ENCODE results near the gene SNX21.

Gene SNX21

DNA sequence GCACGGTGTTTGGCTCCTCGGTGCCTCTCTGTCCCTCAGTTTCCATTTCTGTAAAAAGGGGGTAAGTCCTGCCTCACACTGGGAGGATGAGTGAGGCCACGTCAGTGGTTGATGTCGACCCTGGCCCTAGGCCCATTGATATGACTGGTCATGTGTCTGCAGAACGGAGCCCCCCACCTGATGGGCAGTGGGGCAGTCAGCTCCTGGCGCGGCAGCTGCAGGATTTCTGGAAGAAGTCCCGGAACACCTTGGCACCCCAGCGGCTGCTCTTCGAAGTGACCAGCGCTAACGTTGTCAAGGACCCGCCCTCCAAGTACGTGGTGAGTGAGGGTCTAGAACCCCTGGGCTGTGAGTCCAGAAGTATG is 1.2 kb downstream of the SNX21 start:
- H3K4me1 Mint-ChIP-seq: peaks cover 10% of the 10 kb centered on the region
- no peaks in the 10 kb centered on the region for H3K9me3 Mint-ChIP-seq
- H3K27ac Mint-ChIP-seq: no peak overlapping the region
- no peak for ATAC-seq
- H3K27me3 Mint-ChIP-seq: no peaks in the 10 kb centered on the region
- H3K36me3 Mint-ChIP-seq: no peaks in the 10 kb centered on the region
- H3K4me3 Mint-ChIP-seq: peak overlapping the region; percentile 79

DNA sequence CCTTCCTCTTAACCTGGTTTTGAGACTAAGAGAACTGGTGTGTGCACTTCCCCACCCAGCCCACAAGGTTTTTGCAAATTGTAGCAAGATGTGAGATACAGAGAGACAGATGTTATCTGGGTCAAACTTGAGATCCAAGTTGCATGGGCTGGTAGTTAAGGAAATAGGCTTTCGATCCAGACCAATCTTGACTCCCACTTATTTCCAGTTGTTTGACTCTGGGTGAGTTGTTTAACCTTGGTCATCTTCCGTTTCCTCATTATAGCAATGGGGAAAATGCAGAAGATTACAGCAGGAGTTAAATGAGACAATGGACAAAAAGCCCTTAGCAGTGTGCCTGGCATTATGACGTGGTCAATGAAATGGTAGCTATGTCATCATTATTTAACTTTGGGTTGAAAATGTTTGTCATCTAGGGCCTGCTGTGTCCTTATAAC is 1.7 kb downstream of the SNX21 start:
- H3K27ac Mint-ChIP-seq: no peak overlapping the region
- H3K9me3 Mint-ChIP-seq: no peaks in the 10 kb centered on the region
- H3K4me3 Mint-ChIP-seq: no peak overlapping the region
- peaks cover 10% of the 10 kb centered on the region for H3K4me1 Mint-ChIP-seq
- H3K36me3 Mint-ChIP-seq: no peaks in the 10 kb centered on the region
- no peak for ATAC-seq
- no peaks in the 10 kb centered on the region for H3K27me3 Mint-ChIP-seq

DNA sequence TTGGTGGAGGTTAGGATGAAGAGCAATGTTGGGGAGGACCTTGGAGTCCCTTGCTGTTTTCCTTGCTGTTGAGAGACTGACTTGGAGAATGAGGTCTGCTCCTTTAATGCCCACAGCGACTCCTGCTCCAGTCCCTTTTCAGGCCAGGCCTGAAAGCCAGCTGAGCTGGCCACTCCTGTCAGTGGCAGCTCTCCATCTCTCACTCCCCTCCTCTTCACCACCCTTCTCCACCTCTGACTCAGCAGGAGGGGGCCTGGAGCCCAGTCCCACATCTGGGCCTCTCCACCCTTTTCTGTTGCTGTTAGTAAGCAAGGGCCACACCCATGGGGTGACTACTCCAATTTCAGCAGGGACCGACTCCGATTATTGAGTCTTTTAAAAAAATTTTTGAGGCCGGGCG is 2.2 kb downstream of the SNX21 start:
- no peak overlapping the region for H3K27ac Mint-ChIP-seq
- peaks cover 10% of the 10 kb centered on the region for H3K4me1 Mint-ChIP-seq
- H3K9me3 Mint-ChIP-seq: no peaks in the 10 kb centered on the region
- ATAC-seq: no peak
- no peaks in the 10 kb centered on the region for H3K27me3 Mint-ChIP-seq
- H3K36me3 Mint-ChIP-seq: no peaks in the 10 kb centered on the region
- H3K4me3 Mint-ChIP-seq: no peak overlapping the region

DNA sequence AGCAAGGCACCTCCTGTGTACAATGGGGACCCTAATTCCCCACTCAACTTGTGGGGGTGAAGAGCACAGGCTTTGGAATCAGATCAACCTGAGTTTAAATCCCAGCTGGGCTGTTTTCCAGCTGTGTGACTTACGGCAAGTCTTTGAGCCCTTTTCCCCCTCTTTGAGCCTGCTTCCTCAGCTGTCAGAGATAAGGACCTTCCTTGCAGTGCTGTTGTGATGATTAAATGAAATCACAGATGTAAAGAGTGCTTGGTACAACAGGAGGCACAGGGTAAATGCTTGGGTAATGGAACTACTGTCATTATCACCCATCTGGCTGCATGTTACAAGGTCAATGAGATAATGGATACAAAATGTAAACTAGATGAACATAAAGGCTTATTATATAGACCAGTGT is 3.2 kb downstream of the SNX21 start:
- no peak overlapping the region for H3K4me3 Mint-ChIP-seq
- no peak overlapping the region for H3K27ac Mint-ChIP-seq
- no peaks in the 10 kb centered on the region for H3K36me3 Mint-ChIP-seq
- no peak for ATAC-seq
- H3K27me3 Mint-ChIP-seq: no peaks in the 10 kb centered on the region
- H3K4me1 Mint-ChIP-seq: peaks cover 18% of the 10 kb centered on the region
- H3K9me3 Mint-ChIP-seq: no peaks in the 10 kb centered on the region

DNA sequence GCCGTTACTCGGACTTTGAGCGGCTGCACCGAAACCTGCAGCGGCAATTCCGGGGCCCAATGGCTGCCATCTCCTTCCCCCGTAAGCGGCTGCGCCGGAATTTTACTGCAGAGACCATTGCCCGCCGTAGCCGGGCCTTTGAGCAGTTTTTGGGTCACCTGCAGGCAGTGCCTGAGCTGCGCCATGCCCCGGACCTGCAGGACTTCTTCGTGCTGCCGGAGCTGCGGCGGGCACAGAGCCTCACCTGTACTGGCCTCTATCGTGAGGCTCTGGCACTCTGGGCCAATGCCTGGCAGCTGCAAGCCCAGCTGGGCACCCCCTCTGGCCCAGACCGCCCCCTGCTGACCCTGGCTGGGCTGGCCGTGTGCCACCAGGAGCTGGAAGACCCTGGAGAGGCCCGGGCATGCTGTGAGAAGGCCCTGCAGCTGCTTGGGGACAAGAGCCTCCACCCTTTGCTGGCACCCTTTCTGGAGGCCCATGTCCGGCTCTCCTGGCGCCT is 7.2 kb downstream of the SNX21 start:
- H3K9me3 Mint-ChIP-seq: no peaks in the 10 kb centered on the region
- peaks cover 16% of the 10 kb centered on the region for H3K4me1 Mint-ChIP-seq
- H3K27ac Mint-ChIP-seq: peak overlapping the region; percentile 77
- no peak overlapping the region for H3K4me3 Mint-ChIP-seq
- H3K27me3 Mint-ChIP-seq: no peaks in the 10 kb centered on the region
- ATAC-seq: no peak
- H3K36me3 Mint-ChIP-seq: peaks cover 22% of the 10 kb centered on the region

DNA sequence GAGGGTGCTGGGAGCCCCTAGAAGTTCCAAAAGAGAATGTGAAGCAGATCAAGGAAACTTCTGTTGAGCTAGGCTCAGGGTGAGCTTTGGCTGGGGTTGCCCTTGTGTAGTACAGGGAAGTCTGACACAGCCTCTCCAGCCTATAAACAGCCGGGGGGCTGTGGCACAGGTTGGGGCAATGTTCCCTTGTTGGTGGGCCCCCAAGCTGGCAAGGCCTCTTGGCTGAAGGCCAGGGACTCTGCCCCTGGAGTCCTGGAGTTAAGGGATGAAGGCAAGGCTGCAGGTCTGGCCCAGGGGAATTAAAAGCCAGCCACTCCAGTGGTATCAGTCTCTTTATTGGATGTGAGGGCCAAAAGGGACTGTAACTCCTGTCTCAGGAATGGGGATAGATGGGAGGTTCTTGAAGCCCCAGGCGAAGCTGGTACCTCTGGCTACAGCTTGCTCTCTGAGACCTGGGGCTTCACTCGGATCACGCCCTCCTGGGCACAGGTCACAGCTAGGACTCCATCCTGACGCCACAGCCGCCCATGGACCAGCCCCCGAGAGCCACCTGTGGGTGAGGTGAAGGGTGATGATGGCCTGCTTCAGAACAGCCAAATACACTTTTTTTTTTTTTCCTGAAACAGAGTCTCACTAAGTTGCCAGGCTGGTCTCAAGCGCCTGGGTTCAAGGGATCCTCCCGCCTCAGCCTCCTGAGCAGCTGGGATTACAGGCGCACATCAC is 8.0 kb downstream of the SNX21 start:
- ATAC-seq: no peak
- Mint-ChIP-seq H3K4me1 (peaks cover 16% of the 10 kb centered on the region), H3K4me3 (no peak overlapping the region), H3K27me3 (no peaks in the 10 kb centered on the region), H3K36me3 (peaks cover 25% of the 10 kb centered on the region), H3K27ac (peak overlapping the region; percentile 77), H3K9me3 (no peaks in the 10 kb centered on the region)

DNA sequence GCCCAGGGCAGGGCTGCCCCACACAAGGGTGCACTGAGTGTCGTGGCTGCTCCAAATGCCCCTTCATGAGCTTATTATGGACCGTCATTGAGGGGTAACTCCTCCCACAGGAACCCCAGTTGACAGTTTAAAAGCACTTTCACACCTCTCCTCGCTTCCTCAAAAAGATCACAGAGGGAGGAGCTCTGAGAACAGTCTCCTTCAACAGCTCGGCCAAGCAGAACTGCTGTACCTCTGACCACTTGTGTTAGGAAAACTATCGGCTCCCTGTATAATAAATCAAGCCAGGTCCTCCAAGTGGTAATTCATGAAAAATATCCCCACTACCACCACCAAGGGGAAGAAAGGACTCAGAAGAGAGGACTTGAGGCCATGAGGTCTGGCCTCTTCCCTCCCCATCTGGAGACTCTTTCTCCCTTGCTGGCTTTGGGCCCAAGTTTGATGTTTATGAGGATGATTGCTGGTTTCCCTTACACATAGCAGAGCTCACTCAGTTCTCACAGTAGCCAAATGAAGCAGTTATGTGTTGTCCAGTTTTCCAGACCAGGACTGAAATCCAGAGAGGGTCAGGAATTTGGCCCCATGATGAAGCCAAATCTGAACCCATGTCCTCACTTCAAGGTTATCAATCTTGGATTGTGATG is 8.7 kb downstream of the SNX21 start:
- Mint-ChIP-seq H3K9me3 (no peaks in the 10 kb centered on the region), H3K36me3 (peaks cover 27% of the 10 kb centered on the region), H3K4me1 (peaks cover 16% of the 10 kb centered on the region), H3K27me3 (no peaks in the 10 kb centered on the region), H3K4me3 (no peak overlapping the region), H3K27ac (peak overlapping the region; percentile 77)
- ATAC-seq: peak; percentile 94

DNA sequence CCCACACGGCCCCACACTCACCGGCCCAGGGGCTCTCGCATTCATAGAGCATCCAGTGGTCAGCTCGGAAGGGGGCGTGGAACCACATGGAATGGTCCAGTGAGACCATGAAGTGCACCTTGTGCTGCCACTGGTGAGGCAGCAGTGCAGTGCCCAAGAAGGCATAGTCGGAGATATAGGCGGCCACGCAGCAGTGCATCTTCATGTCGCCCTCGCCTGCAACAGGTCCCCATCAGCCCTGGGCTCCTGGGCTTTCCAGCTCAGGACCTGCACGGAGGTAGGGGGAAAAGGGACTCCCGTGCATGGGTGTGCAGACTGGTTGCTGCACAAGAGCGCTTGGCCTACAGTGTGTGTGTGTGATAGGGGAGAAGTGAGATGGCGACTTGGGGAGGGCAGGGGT is 9.9 kb downstream of the SNX21 start:
- Mint-ChIP-seq H3K9me3 (no peaks in the 10 kb centered on the region), H3K4me3 (no peak overlapping the region), H3K4me1 (peaks cover 16% of the 10 kb centered on the region), H3K27ac (no peak overlapping the region), H3K36me3 (peaks cover 31% of the 10 kb centered on the region), H3K27me3 (no peaks in the 10 kb centered on the region)
- no peak for ATAC-seq

DNA sequence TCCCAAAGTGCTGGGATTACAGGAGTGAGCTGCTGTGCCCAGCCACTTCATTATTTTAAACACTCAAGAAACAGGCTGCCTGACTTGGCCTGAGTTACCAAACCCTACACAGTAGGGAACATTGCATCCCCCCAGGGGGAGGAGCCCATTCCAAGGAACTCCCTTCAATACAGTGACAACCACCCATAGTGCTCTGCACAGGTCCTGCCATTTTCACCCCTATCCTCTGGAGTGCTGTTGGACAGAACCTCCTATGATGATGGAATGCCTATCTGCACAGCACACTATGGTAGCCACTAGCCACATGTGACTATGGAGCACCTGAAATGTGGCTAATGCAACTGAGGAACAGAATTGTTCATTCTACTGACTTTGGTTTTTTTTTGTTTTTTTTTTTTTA is 11.9 kb downstream of the SNX21 start:
- Mint-ChIP-seq H3K36me3 (peaks cover 45% of the 10 kb centered on the region), H3K4me3 (no peak overlapping the region), H3K27ac (no peak overlapping the region), H3K27me3 (no peaks in the 10 kb centered on the region), H3K4me1 (peaks cover 16% of the 10 kb centered on the region), H3K9me3 (no peaks in the 10 kb centered on the region)
- no peak for ATAC-seq

DNA sequence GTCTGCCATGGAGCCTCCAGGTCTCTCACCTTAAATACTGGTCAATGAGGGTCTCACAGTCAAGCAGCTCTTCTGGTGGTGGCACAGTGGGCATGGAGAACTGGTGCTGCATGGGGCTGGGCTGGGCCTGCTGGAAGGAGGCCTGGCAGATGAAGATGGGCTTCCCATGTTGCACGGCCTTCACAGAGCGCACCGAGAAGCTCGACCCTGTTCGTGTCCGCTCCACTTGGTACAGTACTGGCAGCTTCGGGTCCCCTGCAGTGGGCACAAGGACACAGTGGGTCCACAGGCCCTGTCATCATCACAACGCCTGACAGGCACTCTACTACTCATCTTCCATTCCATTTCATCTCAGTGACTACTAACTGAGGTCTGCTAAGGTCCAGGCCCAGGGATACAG is 14.8 kb downstream of the SNX21 start:
- no peak for ATAC-seq
- Mint-ChIP-seq H3K27me3 (no peaks in the 10 kb centered on the region), H3K9me3 (no peaks in the 10 kb centered on the region), H3K4me3 (no peak overlapping the region), H3K27ac (no peak overlapping the region), H3K4me1 (peaks cover 2% of the 10 kb centered on the region), H3K36me3 (peaks cover 49% of the 10 kb centered on the region)

DNA sequence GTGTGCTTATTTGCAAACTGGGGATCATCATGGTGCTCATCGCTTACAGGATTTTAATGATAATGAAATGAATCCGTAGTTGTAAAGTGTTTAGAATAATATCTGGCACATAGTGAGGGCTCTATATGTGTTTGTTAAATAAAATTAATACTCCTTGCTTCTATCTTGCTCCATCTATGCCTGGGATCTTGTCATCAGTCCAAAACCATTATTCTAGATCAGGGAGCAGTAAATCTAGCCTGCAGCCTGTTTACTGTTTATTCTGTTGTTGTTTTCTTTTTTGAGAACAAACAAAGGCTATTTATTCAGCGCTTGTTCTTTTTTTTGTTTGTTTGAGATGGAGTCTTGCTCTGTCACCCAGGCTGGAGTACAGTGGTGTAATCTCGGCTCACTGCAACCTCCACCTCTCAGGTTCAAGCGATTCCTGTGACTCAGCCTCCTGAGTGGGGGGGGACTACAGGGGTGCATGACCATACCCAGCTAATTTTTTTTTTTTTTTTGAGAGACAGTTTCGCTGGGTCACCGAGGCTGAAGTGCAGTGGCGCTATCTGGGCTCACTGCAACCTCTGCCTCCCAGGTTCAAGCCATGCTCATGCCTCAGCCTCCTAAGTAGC is 15.5 kb downstream of the SNX21 start:
- H3K9me3 Mint-ChIP-seq: no peaks in the 10 kb centered on the region

DNA sequence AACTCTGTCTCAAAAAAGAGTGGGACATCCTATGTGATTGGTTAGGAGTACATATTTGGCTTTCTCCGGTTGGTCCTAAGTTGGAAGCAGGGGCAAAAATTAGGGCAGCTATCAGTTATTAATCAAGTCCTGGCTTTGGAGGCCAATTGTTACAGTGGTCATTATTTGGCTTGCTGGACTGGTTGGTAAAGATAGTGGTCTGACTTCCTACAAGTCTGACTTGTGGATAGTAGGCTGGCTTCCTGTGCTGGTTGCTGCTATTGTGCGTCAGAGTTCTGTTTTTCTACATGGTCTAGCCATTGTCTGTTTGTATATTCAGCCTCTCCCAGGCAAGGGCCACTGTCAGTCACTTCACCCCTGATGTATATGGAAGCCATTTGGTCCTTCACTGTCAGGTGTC is 16.6 kb downstream of the SNX21 start:
- ATAC-seq: no peak
- Mint-ChIP-seq H3K9me3 (no peaks in the 10 kb centered on the region), H3K27me3 (no peaks in the 10 kb centered on the region), H3K4me3 (no peak overlapping the region), H3K27ac (no peak overlapping the region), H3K4me1 (peaks cover 7% of the 10 kb centered on the region), H3K36me3 (peaks cover 41% of the 10 kb centered on the region)

More for the DNA sequence above, 15.5 kb downstream of the SNX21 start:
- H3K27ac Mint-ChIP-seq: no peak overlapping the region
- H3K4me3 Mint-ChIP-seq: no peak overlapping the region
- H3K4me1 Mint-ChIP-seq: peaks cover 7% of the 10 kb centered on the region
- peaks cover 49% of the 10 kb centered on the region for H3K36me3 Mint-ChIP-seq
- H3K27me3 Mint-ChIP-seq: no peaks in the 10 kb centered on the region
- no peak for ATAC-seq

DNA sequence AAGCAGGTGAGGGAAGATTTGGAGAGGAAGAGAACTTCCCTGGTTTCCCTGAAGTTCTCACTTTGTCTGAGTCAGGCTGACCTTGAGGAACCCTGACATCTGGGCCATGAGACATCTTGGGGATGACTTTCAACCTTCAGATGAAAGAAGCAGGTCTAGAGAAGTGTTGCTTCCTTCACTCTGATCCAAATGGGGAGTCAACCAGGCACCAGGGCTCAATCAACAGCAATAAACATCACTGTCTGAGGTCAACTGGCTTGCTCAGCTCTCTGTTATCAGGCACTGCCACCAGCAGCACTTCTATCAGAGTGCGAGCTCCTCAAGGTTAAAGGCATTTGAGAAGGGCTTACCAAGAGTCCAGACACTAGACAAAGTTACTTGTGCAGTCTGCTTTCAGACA is 17.3 kb downstream of the SNX21 start:
- Mint-ChIP-seq H3K27ac (no peak overlapping the region), H3K4me1 (peaks cover 9% of the 10 kb centered on the region), H3K27me3 (no peaks in the 10 kb centered on the region), H3K4me3 (no peak overlapping the region), H3K36me3 (peaks cover 37% of the 10 kb centered on the region), H3K9me3 (no peaks in the 10 kb centered on the region)
- ATAC-seq: no peak

DNA sequence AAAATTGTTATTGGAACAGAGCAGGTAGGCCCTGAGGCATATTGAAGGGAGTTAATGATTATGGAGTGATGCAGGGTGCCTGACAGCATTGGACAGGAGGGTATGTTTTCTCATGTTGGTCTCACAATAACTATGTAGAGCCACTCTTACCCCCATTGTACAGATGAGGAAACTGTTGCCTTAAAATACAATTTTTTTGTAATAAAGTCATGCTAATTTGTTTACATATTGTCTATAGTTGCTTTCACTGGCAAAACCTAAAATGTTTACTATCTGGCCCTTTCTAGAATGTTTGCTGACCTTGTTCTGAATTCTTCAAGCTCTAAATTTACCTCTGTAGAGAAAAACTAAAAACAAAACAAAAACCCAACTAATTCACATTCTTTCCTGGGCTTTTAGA is 17.9 kb downstream of the SNX21 start:
- H3K36me3 Mint-ChIP-seq: peaks cover 35% of the 10 kb centered on the region

DNA sequence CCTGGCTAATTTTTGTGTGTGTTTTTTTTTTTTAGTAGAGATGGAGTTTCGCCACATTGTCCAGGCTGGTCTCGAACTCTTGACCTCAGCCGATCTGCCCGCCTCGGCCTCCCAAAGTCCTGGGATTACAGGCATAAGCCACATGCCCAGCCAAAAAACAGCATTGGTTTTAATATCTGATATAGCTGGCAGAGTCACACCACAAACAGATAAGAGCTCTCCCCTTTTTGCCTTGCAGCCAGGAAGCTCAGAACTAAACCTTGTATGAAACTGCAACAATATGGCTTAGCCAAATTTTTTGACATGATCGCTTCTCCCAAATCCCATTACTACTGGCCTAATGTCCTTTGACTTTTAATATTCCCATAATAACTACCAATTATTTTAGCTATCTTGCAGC is 18.7 kb downstream of the SNX21 start:
- Mint-ChIP-seq H3K4me3 (no peak overlapping the region), H3K4me1 (peaks cover 19% of the 10 kb centered on the region), H3K36me3 (peaks cover 32% of the 10 kb centered on the region), H3K27me3 (no peaks in the 10 kb centered on the region), H3K27ac (no peak overlapping the region), H3K9me3 (no peaks in the 10 kb centered on the region)
- ATAC-seq: no peak

More for the DNA sequence above, 17.9 kb downstream of the SNX21 start:
- Mint-ChIP-seq H3K4me1 (peaks cover 15% of the 10 kb centered on the region), H3K27ac (no peak overlapping the region), H3K4me3 (no peak overlapping the region), H3K9me3 (no peaks in the 10 kb centered on the region), H3K27me3 (no peaks in the 10 kb centered on the region)
- no peak for ATAC-seq

DNA sequence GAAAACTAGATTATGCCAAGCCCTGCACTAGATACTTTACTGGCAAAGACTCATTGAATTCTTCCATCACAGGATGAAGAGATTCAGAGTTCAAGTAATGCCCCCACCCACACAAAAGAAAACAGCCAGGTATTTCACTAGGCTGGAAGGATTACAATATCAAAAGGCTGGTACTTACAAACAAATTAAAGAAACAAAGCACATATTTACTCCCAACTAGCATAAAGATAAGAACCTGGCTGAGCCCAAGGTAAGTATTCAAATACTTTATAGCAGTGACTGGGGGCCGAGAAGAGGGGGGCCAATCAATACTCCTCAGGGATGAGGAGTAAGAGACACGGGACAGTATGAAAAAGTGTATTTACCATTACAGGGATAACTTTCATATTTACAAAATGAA is 19.9 kb downstream of the SNX21 start:
- Mint-ChIP-seq H3K4me1 (peaks cover 30% of the 10 kb centered on the region), H3K27ac (no peak overlapping the region), H3K4me3 (no peak overlapping the region), H3K27me3 (no peaks in the 10 kb centered on the region), H3K36me3 (peaks cover 29% of the 10 kb centered on the region), H3K9me3 (no peaks in the 10 kb centered on the region)
- ATAC-seq: no peak
